GM21367 (cell line): ENCODE results near the gene DNAH11.
"Not testable (repeated sequence)": the region's sequence is repeated elsewhere in the genome, so short reads cannot be mapped to it uniquely, and the experiment has no call there.

Source experiments
- ATAC-seq: cut with Tn5 transposase; IDR thresholded peaks from one replicate; pipeline ENCODE4 v1.9.1; 2021; ENCODE audit not compliant: unreplicated experiment

DNAH11 gene

DNA sequence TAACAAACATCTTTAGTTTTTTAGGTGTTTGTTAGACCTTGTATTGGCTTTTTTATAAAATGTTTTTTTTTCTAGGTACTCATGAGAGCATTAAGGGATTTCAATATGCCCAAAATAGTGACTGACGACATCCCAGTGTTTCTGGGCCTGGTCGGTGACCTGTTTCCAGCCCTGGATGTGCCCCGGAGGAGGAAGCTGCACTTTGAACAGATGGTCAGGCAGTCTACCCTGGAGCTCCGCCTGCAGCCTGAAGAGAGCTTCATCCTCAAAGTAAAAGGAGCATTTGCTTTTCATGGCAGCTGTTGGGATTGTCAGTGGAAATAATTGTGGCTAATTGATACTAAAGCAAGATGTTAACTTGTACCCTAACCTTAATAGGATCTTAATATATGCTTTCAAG, 161.5 kb downstream of the DNAH11 start:
- no peak for ATAC-seq

DNA sequence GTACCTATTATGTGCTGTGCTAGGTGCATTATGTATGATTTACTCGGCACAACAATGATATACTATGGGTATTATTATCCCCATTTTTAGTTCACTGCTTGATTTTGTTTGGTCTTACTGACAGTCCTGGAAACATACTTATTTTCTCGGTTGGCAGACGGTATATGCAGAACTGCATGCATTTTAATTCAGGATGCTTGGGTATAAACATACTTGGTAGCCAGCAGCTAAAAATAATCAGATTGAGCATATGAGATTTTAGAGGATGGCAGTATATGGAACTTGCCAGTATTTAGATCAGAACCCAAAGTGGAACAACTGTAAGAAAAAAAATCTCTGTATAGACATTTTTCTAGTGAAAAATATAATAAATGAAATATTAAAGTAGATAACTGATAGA, 163.3 kb downstream of the DNAH11 start:
- ATAC-seq = no peak

DNA sequence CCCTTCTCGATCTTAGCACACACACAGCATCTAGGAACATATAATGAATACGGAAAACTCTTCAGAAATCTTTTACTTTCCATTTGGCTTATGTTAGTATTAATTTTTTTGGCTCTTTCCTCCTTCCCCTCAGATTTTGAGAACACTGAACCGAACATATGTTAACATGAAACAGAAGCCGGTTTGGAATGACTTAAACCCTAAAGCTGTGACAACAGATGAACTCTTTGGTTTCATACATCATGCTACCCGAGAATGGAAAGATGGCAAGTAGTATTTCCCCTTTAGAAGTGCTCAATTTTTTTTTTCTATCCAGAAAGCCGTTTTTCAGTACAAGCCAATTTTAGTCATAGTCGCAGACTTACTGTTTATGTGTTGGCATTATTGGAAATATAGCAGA, 164.7 kb downstream of the DNAH11 start:
- ATAC-seq = no peak

DNA sequence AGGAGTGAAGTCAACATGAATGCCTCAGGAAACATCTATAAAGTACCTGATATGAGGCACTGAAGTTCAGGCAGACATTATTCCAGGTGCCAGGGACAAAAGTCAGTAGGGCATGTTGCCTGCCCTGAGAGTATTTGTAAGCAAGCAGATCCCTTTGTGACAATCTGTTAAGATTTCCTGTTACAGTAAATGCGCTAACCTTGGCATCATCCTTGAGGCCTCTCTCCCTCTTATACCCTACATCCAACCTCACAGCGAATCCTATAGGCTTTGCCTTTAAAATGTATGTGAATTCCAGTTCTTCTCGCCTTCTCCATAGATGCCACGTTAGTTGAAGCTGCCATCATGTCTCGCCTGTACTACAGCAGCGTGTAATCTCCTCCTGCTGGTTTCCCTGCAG, 165.3 kb downstream of the DNAH11 start:
- ATAC-seq = no peak

DNA sequence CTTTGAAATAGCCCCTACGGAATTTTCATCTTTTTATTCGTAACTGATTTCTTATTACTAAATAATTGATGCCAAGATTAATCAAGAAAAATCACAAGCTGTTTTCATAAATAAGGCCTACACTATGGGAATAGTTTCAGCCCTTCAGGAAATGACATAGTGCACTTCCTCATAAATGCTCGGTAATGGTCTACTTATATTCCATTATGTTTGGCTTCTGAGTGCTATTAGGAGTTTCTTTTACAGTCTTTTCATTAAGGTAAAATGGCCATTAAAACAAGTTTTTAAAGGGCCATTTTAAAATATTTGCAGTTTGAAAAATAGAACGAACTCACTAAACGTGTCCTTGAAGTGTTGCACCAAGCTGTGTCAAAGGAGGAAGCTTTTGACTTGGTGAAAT, 174.5 kb downstream of the DNAH11 start:
- ATAC-seq = no peak

DNA sequence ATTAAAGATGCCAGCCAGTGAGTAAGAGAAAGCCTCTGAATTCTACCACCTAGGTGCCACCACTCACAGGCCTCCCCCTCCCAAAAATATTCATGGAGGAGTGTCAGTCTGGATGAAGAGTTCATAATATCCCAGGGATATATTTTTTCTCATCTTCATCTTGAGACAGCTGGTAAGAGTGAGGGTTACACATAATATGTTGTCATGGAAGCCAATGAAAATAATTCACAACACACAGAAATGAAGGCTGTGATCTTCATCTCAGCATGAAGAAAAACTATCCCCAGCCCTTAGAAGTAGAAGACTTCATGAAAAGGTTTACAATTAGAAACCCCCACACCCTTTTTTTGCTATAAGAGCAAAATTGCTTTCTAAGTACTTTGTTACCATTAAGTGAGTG, 175.6 kb downstream of the DNAH11 start:
- no peak for ATAC-seq

DNA sequence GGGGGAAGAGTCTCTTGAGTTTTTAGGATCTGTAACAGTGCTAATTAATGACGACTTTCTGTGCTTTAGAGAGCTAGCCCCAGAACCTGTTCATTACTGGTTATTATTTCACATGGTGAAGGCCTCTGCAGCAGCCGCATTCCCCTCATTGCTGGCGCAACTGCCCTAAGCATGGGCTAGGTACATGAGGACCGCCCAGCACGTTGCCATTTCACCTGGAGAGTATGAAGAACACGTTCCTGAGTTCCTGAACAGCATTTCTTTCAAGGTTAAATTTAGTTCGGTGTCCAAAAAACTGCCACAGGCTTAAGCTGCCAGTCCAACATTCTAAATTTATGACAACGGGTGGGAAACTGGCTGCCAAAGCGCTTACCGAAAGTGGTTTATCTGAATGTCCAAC, 177.0 kb downstream of the DNAH11 start:
- no peak for ATAC-seq

DNA sequence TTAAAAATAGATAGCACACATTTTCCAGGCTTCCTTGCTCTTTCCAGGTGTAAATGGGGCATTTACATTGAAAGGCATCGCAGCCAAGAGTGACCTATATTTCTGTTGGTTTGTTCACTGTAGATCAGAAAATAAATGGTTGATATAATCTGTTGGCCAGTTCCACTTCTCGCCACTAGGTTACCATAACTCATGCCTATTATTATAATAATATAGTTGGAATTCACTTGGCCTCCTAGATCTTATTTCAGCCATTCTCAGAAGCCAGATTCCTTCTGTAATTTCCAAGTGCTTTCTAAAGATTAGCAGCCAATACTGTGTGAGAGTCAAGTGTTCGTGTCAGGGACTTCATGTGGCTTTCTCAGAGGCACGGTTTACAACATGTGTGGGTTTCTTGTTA, 179.5 kb downstream of the DNAH11 start:
- ATAC-seq = no peak

DNA sequence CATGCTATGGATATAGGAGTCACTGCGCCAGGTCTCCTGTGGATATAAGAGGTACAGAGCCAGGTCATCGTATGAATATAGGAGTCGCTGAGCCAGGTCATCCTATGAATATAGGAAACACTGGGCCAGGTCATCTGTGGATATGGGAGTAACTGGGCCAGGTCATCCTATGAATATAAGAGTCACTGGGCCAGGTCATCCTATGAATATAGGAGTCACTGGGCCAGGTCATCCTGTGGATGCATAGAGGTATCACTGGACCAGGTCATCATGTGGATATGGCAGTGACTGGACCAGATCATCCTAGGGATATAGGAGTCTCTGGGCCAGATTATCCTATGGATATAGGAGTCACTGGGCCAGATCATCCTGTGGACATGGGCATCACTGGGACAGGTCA, 181.7 kb downstream of the DNAH11 start:
- ATAC-seq = no peak

DNA sequence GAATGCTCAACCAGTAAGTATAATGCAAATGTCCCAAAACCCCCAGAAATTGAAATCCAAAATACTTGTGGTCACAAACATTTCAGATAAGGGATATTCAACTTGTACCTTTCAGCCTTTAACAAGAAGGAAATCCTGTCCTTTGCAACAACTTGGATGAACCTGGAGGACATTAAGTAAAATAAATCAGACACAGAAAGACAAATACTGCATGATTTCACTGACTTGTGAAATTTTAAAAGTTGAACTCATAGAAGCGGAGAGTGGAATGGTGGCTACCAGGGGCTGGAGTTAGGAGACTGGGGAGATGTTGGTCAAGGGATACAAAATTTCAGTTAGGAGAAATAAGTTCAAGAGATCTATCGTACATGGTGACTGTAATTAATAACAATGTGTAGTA, 187.6 kb downstream of the DNAH11 start:
- no peak for ATAC-seq

DNA sequence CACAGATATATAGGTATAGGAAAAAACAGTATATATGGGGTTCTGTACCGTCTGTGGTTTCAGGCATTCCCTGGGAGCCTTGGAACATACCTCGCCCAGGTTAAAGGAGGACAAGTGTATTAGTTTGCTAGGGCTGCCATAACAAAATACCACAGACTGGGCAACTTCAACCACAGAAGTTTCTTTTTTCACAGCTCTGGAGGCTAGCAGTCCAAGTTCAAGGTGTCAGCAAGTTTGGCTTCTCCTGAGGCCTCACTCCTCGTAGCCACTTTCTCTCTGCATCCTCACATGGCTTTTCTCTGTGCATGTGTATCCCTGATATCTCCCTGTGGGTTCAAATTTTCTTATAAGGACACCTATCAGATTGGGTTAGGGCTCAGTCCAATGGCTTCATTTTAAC, 189.1 kb downstream of the DNAH11 start:
- ATAC-seq = no peak

DNA sequence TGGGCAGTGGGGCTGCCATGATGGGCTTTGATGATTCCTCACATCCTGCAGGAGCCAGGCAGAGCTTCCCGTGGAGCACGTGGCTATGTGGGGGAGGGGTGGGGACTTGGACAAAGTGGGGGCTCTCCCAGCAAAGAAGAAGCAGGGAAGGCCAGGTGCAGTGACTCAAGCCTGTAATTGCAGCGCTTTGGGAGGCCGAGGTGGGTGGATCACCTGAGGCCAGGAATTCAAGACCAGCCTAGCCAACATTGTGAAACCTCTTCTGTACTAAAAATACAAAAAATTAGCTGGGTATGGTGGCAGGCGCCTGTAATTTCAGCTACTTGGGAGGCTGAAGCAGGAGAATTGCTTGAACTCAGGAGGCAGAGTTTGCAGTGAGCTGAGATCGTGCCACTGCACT, 190.1 kb downstream of the DNAH11 start:
- not testable (repeated sequence) for ATAC-seq

DNA sequence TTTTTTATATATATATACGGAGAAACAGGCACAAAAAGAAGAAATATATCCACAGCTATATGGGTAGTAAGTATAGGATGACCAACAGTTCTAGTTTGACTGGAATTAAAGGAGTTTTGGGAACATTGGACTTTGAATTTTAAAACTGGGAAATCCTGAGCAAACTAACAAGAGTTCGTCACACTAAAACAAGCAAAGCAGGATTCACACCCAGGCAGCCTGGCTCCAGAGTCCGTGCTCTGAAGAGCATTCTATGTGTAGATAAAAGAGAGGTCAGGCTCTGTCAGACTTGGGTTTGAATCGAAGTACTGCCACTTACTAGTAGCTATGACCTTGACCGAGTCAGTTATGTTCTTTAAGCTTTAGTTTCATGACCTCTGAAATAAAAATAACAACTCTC, 191.0 kb downstream of the DNAH11 start:
- no peak for ATAC-seq

DNA sequence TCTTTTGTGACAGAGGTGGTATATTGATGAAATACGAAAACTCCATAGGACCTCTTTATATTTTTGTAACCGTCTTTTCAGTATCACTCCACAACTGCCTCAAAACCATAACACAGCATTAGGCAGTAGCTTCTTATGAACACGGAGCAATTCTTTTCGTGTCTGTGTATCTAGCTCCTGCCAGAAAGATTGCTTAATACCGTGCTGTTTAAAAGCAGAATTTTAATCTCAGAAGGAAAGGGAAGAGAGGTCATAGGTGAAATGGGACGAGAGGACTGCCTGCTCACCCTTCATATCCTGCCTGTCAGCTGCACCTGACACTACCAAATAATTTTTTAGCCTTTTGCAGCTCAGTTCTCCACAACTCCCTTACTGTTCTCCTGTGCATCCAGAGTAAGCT, 200.7 kb downstream of the DNAH11 start:
- no peak for ATAC-seq

DNA sequence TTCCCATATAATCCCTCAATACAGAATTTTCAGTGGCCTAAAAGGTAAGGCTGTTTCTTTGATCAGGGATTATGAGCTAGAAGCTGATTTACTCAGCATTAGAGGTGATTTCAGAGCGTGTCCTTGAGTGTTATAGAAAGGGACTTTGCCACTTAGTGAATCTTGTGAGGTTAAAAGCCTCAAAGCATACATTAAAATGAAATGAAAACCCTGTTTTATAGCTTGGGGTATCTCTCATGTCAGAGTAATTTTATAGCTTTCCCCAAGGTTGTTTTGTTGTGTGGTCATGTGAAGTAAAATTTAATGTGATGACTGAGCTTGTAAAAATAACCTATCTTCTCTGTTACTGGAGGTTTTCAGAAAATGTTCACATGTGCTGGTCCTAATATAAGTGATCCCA, 204.1 kb downstream of the DNAH11 start:
- no peak for ATAC-seq

DNA sequence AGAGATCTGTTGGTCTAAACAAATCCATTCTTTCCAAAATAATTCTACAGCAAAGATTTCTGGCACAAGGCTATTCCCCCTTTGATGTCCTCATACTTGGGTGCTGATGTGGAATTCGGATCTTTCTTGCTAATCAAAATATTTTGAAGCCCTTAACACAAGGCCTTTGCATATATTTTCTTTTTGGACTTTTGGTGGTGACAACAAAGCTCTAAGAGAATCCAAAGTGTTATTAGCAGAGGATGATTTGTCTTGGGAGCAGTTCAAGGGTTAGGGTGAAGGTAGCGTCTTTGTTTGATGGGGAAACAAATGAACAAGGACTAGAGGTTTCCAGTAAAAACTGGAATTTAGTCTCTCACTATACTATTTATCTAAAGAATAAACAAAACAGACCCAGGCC, 205.0 kb downstream of the DNAH11 start:
- ATAC-seq = no peak

DNA sequence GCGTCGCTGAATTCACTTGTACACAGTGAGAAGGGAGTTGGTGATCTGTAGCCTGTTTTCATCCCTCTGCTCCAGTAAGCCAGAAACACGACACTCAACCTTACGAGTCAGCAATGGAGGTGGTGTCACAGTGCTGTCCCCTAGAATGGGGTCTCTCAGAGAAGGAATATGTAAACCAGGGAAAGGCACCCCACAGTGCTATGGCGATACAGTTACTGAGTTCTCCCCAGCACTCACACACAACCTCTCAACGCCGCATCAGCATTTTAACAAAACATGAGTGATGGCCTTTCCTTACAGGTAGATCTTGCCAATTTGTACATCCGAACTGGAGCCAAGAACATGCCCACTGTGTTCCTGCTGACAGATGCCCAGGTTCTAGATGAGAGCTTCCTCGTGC, 206.5 kb downstream of the DNAH11 start:
- no peak for ATAC-seq

DNA sequence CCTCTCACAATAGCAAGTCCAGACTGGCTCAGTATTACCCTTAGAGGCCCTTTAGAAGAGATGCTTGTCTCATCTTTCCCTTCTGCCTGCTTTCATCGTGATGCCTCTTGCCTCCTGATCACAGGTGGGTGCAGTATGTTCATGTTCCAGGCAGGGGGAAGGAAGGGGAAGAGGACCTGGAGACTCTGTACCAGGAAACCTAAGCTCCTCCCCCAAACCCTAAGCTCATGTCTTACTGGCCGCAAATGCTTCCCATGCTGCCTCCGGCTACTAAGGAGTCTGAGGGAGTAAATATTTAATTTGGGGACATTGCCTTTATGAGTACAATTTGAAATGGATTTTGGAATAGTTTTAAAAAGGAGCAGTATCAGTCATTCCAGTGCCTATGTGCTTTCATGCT, 210.2 kb downstream of the DNAH11 start:
- ATAC-seq = no peak

DNA sequence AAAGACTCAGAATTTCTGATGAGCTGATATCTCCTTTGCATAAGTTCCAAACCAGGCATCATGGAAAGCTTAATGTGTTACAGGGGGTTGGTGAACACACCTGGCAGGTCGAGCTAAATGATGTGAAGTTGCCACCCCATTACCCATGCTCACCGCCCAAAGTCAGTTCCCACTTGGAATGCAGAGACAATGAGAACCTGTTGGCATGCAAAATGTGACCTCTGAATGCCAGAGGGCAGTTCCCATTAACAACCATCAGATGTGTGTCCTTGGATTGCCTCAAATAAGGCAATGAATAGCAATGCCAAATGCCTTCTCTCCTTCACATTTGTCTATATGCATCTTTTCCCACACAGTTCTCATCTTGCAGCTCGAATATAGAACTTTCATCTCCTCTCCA, 212.1 kb downstream of the DNAH11 start:
- ATAC-seq = no peak

DNA sequence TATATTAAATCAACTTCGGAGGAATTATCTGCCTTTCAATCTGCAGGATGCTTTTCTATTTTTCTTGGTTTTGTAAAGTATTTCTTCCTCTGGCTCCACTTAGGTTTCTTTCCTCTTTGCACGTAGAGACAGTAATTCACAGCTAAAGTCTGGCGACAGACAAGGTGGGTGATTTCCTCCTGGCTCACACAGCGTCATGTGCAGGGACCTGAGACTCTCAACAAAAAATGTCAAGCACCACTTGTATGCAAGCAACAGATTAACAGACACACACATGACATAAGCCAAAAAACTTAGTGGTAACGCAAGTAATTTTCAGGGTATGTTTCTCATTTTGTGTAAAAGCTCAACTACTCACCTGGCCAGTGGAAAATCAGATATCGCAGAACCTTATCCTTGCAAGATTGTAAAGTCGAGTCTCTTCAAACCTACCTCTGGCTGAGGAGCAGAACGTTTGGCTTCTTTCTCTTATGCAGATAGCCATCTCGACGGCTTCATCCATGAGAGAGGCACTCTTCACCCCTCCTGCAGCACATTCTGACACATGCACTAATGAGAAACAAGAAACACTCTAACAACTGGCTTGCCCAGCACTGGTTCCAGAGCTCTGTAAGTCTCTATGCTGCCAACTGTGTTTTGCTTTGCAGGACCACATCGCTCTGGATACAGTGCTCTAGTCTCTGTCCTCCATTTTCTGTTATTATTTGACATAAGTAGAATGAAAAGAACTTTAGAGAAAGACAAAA, 214.9 kb downstream of the DNAH11 start:
- no peak for ATAC-seq

DNA sequence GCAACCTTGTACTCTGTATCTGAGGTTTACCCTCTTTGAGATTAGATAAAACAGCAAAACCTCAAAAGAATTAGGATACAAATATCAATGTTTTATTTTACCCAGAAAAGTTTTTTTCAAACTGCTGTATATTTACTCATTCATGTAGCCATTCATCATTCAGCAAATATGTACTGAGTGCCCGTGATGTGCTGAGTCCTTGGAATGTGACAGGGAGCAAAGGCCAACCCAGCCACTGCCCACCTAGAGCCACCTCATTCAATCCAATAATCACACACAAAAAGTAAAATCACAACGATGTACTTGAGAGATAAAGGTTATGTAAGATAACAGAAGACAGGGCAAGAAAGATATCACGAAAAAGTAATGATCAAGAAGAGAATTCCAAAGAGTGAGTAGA, 215.4 kb downstream of the DNAH11 start:
- ATAC-seq = no peak

DNA sequence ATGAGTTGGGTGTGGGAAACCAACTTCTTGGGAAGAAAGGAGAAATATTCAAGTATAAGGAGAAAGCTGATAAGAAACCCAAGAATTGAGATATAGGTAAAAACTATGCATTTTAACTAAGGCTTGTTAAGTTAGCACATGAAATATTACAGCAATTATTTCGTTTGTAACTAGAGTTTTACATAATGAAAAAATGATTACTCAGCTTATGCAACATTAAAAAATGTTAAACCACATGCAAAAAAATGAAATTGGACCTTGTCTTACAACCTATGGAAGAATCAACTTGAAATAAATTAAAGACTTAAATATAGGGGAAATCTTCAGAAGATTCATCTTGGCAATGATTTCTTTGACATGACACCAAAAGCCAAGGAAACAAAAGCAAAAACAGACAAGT, 219.6 kb downstream of the DNAH11 start:
- no peak for ATAC-seq

DNA sequence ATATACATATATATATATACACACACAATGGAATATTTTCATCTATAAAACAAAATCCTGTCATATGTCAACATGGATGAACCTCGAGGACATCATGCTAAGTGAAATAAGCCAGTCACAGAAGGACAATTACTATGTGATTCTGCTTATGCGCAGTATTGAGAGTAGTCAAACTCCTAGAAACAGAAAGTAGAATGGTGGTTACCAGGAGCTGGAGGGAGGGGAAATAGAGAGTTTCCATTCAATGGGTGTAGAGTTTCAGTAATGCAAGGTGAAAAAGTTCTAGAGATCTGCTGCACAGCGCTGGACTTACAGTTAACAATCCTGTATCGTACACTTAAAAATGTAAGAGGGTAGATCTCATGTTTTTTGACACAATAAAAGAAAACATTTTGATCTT, 221.0 kb downstream of the DNAH11 start:
- no peak for ATAC-seq

DNA sequence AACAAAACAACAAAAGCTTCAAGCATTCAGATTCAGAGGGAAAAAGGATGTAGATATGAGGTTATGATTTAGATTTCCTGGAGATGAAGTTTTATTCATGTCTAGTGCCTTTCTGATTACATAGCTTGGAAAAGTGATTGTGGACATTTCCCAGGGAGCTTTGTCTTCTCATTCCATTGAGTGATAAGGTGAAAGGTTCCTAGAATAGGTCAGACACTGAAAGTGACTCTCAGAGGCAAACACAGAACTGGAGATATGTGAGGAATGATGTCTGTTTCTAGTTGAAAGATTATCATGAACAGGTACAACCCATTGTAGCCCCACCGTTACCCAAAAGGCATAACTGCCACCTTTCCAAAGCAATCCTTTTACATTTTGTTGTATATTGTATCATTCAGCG, 223.4 kb downstream of the DNAH11 start:
- no peak for ATAC-seq
